Spleen (tissue), 11 donors: ENCODE data around the gene CPTP. TPM values are rescaled to one million over a fixed set of nuclear protein-coding genes. Genes with fewer than 3 reads are reported as not detected.
A peak's percentile ranks its signal among the peaks of the same experiment; 100 is the strongest.

ENCODE experiments used
- DNase-seq: peaks from one replicate; pipeline ENCODE4 v3.0.0-alpha.2; 2020
- H3K27ac ChIP-seq, 8 donors: fragments of 200-600 bp; sonication (generic) in 7 of 8; 1 replicate in 4 of 8; 2 replicates in 4 of 8; pipeline versions ENCODE4 v1.5.0 to v1.8.0; 2016 to 2021; ENCODE audit warnings: inconsistent platforms in 4 of 8, mild to moderate bottlenecking in 4 of 8, moderate library complexity in 1 of 8
- H3K27me3 ChIP-seq, 7 donors: fragments of 200-600 bp; sonication (generic) in 6 of 7; replicated peaks in 1 of 7; 1 replicate in 4 of 7; 2 replicates in 3 of 7; pipeline versions ENCODE4 v1.5.0 to v1.8.0; 2016 to 2021; ENCODE audit warnings: inconsistent platforms in 3 of 7, mild to moderate bottlenecking in 1 of 7
- H3K36me3 ChIP-seq, 6 donors: fragments of 200-600 bp; sonication (generic) in 5 of 6; 1 replicate in 4 of 6; 2 replicates in 2 of 6; pipeline versions ENCODE4 v1.5.0 to v1.8.0; 2016 to 2021; ENCODE audit warnings: inconsistent platforms in 2 of 6
- H3K4me1 ChIP-seq, 6 donors: fragments of 200-600 bp; sonication (generic) in 5 of 6; 1 replicate in 3 of 6; 2 replicates in 3 of 6; pipeline versions ENCODE4 v1.5.0 to v1.8.0; 2016 to 2021; ENCODE audit warnings: inconsistent platforms in 3 of 6
- H3K4me3 ChIP-seq, 8 donors: fragments of 200-600 bp; sonication (generic) in 7 of 8; 1 replicate in 4 of 8; 2 replicates in 4 of 8; pipeline versions ENCODE4 v1.5.0 to v1.8.0; 2016 to 2021; ENCODE audit warnings: inconsistent platforms in 4 of 8, mild to moderate bottlenecking in 4 of 8, moderate library complexity in 2 of 8
- H3K9me3 ChIP-seq, 8 donors: fragments of 200-600 bp; sonication (generic) in 7 of 8; 1 replicate in 4 of 8; 2 replicates in 4 of 8; pipeline versions ENCODE4 v1.5.0 to v1.8.0; 2016 to 2021; ENCODE audit warnings: inconsistent platforms in 4 of 8
- POLR2A ChIP-seq, 3 donors: fragments of 450-650 bp; IDR thresholded peaks; one replicate each; pipeline ENCODE4 v1.5.1; 2017; ENCODE audit warnings: antibody characterized with exemption in 3 of 3, mild to moderate bottlenecking in 1 of 3
- POLR2AphosphoS5 ChIP-seq, 3 donors: sonication (generic); formaldehyde crosslinking; IDR thresholded peaks; one replicate each; pipeline ENCODE4 v1.5.1; 2017; ENCODE audit warnings: antibody characterized with exemption in 3 of 3
- WGBS, 5 donors: extraction: QIAGEN DNeasy Blood & Tissue Kit in 3 of 5; methylation state at CpG; one replicate each; pipeline versions ENCODE4 v1.1.5 to v1.1.7; 2013 to 2018; 5-methylcytosine and 5-hydroxymethylcytosine counted together
- intact Hi-C: fragments of 100-400 bp; cut with DNase I; formaldehyde crosslinking; loops from one replicate; pipeline ENCODE4 v1.15.0; 2023; ENCODE audit warnings: low total_unique reads
- polyA plus RNA-seq, 3 donors: library from polyadenylated mRNA; stranded (reverse); fragments of 200-250 nt; gene quantifications; one replicate each; pipeline ENCODE4 v1.2.1, GENCODE V29; 2013
- total RNA-seq, 7 donors: library from RNA; depleted of rRNA in 3 of 7; stranded (reverse); fragments of >200 nt in 3 of 7; fragmentation: NEBNext Ultra II Directional in 4 of 7; extraction: Animal tissue kit (Norgen Biotek cat#: 25700) in 4 of 7; gene quantifications; one replicate each; pipeline versions ENCODE4 v1.1.0 to v1.2.1, GENCODE V29; 2016 to 2021
- TF ChIP-seq, protein P1 (sequence below), 11 experiments: fragments of 200-600 bp in 7 of 11; fragments of 450-650 bp in 4 of 11; sonication (generic) in 4 of 11; IDR thresholded peaks in 8 of 11; conservative IDR thresholded peaks in 3 of 11; 1 replicate in 7 of 11; 2 replicates in 4 of 11; pipeline versions ENCODE4 v1.4.0 to v1.8.0; 2016 to 2021; ENCODE audit warnings: antibody characterized with exemption in 11 of 11, inconsistent platforms in 4 of 11, mild to moderate bottlenecking in 1 of 11
- donor health status: healthy with polysubstance abuse.
- donor health status: DM: no; HTN: no; CAD: no; lungs with moderate emphysema.
- donor health status: DM: no; HTN: no; CAD: no.
- donor health status: Bipolar disorder and iron deficiency.
- donor health status: healthy.
- donor health status: DM: no; HTN: no; CAD: no.
- donor health status: DM: yes; HTN: yes; CAD: no.

The CPTP gene
- total and polyA plus RNA-seq, 10 donors = 7.5 to 42.1 (median 25.9) TPM

DNA sequence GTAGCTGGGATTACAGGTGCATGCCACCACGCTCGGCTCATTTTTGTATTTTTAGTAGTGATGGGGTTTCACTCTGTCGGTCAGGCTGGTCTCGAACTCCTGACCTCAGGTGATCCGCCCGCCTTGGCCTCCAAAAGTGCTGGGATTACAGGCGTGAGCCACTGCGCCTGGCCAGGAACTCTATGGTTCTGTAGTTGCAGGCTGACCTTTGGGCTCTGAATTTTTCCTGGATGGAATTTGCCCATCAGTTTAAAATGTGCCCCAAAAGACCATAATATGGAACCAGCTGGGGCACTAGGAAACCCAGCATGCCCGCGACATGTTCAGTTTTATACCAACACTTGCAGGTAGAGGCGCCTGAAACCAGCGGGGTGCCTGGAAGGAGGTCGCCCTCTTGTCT lies 46.0 kb upstream of the CPTP start:
- no peak overlapping the region for H3K27ac ChIP-seq
- H3K9me3 ChIP-seq = no peaks in the 10 kb centered on the region
- DNase-seq = no peak
- WGBS, 5 donors = 91 to 93% (median 92%) methylated on average over 13 of the region's 13 CpGs
- no peaks in the 10 kb centered on the region for H3K36me3 ChIP-seq
- peaks cover 0 to 4% (median 0%) of the 10 kb centered on the region in 7 donors for H3K27me3 ChIP-seq
- intact Hi-C loops = no loop called here
- no peak overlapping the region for H3K4me3 ChIP-seq
- H3K4me1 ChIP-seq = peaks cover 0 to 16% (median 10%) of the 10 kb centered on the region in 6 donors
- TF ChIP-seq POLR2AphosphoS5 (IDR thresholded peaks at IDR 0.05) = no peak
- TF ChIP-seq POLR2A (IDR thresholded peaks at IDR 0.05) = no peak
- TF ChIP-seq, protein P1, sequence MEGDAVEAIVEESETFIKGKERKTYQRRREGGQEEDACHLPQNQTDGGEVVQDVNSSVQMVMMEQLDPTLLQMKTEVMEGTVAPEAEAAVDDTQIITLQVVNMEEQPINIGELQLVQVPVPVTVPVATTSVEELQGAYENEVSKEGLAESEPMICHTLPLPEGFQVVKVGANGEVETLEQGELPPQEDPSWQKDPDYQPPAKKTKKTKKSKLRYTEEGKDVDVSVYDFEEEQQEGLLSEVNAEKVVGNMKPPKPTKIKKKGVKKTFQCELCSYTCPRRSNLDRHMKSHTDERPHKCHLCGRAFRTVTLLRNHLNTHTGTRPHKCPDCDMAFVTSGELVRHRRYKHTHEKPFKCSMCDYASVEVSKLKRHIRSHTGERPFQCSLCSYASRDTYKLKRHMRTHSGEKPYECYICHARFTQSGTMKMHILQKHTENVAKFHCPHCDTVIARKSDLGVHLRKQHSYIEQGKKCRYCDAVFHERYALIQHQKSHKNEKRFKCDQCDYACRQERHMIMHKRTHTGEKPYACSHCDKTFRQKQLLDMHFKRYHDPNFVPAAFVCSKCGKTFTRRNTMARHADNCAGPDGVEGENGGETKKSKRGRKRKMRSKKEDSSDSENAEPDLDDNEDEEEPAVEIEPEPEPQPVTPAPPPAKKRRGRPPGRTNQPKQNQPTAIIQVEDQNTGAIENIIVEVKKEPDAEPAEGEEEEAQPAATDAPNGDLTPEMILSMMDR (IDR thresholded peaks at IDR 0.05 in 8 of 11, conservative IDR thresholded peaks at IDR 0.05 in 3 of 11) = no peak

DNA sequence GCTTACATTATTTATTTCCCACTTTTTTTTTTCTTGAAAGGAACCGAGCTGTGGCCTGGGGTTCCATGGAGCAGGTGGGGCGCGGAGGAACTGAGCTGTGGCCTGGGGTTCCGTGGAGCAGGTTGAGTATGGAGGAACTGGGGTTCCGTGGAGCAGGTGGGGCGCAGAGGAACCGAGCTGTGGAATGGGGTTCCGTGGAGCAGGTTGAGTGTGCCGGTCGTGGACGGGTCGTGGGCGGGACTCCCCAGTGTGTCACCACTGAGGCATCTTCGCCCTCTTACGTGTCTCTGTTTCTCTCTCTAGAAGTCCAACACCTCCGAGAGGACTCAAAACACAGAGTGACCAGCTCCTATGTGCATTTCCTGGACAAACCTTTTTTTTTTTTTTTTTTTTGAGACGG lies 45.6 kb upstream of the CPTP start:
- H3K27me3 ChIP-seq = peaks cover 0 to 4% (median 0%) of the 10 kb centered on the region in 7 donors
- no peak for DNase-seq
- peaks cover 0 to 15% (median 10%) of the 10 kb centered on the region in 6 donors for H3K4me1 ChIP-seq
- intact Hi-C loops = no loop called here
- H3K36me3 ChIP-seq = no peaks in the 10 kb centered on the region
- TF ChIP-seq, protein P1 (IDR thresholded peaks at IDR 0.05 in 8 of 11, conservative IDR thresholded peaks at IDR 0.05 in 3 of 11) = no peak
- TF ChIP-seq POLR2A (IDR thresholded peaks at IDR 0.05) (no peak), POLR2AphosphoS5 (IDR thresholded peaks at IDR 0.05) (no peak)
- H3K9me3 ChIP-seq = no peaks in the 10 kb centered on the region
- H3K27ac ChIP-seq = no peak overlapping the region
- H3K4me3 ChIP-seq = no peak overlapping the region
- 89 to 96% (median 94%) methylated on average over 16 to 17 of the region's 17 CpGs for WGBS, 5 donors

DNA sequence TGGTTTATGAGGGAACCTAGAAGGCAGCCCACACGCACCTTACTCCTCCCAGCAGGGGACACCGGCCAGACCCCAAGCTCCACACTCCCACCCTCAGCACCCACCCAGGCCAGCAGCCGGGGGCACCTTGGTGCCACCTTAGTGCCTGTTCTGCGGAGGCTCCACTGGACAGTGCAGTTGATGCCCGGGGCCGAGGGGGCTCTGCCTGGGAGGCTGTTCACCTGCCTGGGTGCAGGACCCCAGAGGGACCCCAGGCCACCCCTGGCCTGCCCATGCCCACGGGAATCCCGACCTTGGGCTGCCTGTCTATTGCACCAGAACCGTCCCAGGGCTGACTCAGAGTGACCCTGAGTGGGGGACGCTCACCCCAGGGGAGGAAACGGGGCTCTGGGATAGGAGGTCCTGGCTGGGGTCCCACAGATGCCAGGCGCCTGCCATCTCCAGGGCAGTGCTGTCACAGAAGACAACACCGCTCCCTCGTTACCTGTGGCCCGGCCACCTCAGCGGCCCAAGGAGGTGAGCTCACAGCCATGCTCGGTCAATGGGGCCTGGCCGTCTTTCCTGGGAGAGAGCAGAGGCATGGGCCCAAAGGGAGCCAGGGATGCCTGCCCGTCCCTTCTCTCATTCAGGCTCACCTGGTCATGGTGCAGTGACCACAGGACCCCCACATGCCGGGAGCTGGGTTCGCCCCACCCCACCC lies 43.7 kb upstream of the CPTP start:
- peaks cover 0 to 18% (median 0%) of the 10 kb centered on the region in 7 donors for H3K27me3 ChIP-seq
- H3K4me1 ChIP-seq = peaks cover 0 to 2% (median 0%) of the 10 kb centered on the region in 6 donors
- H3K27ac ChIP-seq = no peak overlapping the region
- no peak overlapping the region for H3K4me3 ChIP-seq
- 78 to 93% (median 92%) methylated on average over 13 to 21 of the region's 21 CpGs for WGBS, 5 donors
- H3K9me3 ChIP-seq = no peaks in the 10 kb centered on the region
- intact Hi-C loops = no loop called here
- no peaks in the 10 kb centered on the region for H3K36me3 ChIP-seq
- TF ChIP-seq, protein P1 (IDR thresholded peaks at IDR 0.05 in 8 of 11, conservative IDR thresholded peaks at IDR 0.05 in 3 of 11) = no peak
- TF ChIP-seq POLR2A (IDR thresholded peaks at IDR 0.05) (no peak), POLR2AphosphoS5 (IDR thresholded peaks at IDR 0.05) (no peak)
- DNase-seq = peak; percentile 71

DNA sequence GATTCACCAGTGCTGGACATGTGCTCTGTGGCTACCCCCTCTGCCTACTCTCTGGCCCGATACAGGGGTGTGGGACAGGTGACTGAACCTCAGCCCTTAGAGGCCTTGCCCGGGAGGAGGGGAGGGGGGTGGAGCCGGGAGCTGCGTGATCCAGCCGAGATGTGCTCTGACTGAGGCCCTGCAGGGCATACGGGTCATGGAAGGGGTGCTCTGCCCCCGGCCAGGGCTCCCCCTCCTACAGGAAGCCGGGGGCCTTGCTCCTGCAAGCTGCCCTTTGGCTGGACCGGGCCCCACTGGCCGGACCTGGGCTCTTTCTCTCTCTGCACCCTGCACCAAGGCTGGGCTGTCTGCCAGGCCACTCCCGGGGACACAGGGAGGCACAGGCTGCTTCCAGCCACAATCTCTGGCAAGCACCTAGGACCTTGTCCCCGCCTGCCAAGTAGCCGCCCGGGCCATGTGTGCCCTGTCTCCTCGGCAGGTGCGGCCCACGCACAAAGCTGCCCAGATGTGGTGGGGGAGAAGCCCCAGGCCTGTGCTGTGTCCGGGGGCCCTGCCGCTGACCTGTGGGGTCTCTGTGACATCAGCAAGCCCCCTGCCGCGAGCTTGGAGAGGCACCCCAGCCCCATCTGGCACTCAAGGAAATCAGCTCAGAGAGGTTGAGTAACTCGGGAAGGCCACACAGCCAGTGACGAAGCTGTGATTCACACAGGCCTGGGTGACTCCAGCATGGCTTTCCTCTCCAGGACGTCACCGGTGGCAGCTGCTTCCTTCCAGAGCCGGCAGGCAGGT lies 42.9 kb upstream of the CPTP start:
- Histone ChIP-seq H3K27me3 (peaks cover 0 to 24% (median 0%) of the 10 kb centered on the region in 7 donors), H3K9me3 (no peaks in the 10 kb centered on the region), H3K4me1 (peaks cover 0 to 10% (median 3%) of the 10 kb centered on the region in 6 donors), H3K27ac (no peak overlapping the region), H3K4me3 (no peak overlapping the region), H3K36me3 (no peaks in the 10 kb centered on the region)
- WGBS, 5 donors = 50 to 73% (median 57%) methylated on average over 8 to 26 of the region's 26 CpGs
- DNase-seq = no peak
- intact Hi-C loops = no loop called here
- TF ChIP-seq, protein P1 (IDR thresholded peaks at IDR 0.05 in 8 of 11, conservative IDR thresholded peaks at IDR 0.05 in 3 of 11) = no peak
- TF ChIP-seq POLR2AphosphoS5 (IDR thresholded peaks at IDR 0.05) = no peak
- no peak for TF ChIP-seq POLR2A (IDR thresholded peaks at IDR 0.05)
